Ovary (tissue), 3 donors: ENCODE data around the gene IFNW1.

Source experiments
- EP300 ChIP-seq: sonication (generic); formaldehyde crosslinking; IDR thresholded peaks from one replicate; pipeline ENCODE4 v1.6.1; 2017; ENCODE audit warnings: antibody characterized with exemption
- POLR2A ChIP-seq: fragments of 450-650 bp; IDR thresholded peaks from one replicate; pipeline ENCODE4 v1.6.1; 2017; ENCODE audit warnings: antibody characterized with exemption, mild to moderate bottlenecking, moderate library complexity
- TF ChIP-seq, protein P1 (sequence below), 3 donors: fragments of 450-650 bp in 2 of 3; fragments of 200-600 bp in 1 of 3; IDR thresholded peaks; one replicate each; pipeline versions ENCODE4 v1.5.1 to v1.8.0; 2016 to 2022; ENCODE audit warnings: antibody characterized with exemption in 3 of 3, mild to moderate bottlenecking in 1 of 3
- donor health status: DM: no; HTN: no; CAD: no.

DNA sequence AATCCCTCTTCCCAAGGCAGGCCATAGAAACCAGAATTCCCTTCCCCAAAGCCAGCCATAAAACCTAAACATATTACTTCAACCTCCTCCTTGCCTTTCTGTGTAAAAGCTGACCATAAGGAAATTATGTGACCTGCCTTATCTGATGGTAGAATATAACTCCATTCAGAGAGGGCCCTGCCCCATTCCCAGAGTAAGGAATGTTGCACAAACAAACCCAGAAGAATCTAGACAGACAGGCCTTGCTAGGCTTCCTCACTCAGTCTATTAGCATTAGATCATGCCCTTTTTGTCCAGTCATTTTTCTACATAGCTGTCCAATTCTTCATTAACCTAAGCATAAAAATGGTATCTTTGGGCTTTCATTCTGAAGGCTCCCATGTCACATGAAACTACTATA is 46.1 kb downstream of the IFNW1 start:
- TF ChIP-seq POLR2A = no peak
- TF ChIP-seq, protein P1, sequence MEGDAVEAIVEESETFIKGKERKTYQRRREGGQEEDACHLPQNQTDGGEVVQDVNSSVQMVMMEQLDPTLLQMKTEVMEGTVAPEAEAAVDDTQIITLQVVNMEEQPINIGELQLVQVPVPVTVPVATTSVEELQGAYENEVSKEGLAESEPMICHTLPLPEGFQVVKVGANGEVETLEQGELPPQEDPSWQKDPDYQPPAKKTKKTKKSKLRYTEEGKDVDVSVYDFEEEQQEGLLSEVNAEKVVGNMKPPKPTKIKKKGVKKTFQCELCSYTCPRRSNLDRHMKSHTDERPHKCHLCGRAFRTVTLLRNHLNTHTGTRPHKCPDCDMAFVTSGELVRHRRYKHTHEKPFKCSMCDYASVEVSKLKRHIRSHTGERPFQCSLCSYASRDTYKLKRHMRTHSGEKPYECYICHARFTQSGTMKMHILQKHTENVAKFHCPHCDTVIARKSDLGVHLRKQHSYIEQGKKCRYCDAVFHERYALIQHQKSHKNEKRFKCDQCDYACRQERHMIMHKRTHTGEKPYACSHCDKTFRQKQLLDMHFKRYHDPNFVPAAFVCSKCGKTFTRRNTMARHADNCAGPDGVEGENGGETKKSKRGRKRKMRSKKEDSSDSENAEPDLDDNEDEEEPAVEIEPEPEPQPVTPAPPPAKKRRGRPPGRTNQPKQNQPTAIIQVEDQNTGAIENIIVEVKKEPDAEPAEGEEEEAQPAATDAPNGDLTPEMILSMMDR (IDR thresholded peaks at IDR 0.05) = no peak
- TF ChIP-seq EP300 = no peak
